Bone marrow (tissue), 2 donors: ENCODE results near the gene GSTP1.
"Not testable (repeated sequence)": the region's sequence is repeated elsewhere in the genome, so short reads cannot be mapped to it uniquely, and the experiment has no call there.

ENCODE experiments used
- DNase-seq, 2 donors: peaks; one replicate each; lab custom pipeline; 2025; lab: John Stamatoyannopoulos, UW

The GSTP1 gene

DNA sequence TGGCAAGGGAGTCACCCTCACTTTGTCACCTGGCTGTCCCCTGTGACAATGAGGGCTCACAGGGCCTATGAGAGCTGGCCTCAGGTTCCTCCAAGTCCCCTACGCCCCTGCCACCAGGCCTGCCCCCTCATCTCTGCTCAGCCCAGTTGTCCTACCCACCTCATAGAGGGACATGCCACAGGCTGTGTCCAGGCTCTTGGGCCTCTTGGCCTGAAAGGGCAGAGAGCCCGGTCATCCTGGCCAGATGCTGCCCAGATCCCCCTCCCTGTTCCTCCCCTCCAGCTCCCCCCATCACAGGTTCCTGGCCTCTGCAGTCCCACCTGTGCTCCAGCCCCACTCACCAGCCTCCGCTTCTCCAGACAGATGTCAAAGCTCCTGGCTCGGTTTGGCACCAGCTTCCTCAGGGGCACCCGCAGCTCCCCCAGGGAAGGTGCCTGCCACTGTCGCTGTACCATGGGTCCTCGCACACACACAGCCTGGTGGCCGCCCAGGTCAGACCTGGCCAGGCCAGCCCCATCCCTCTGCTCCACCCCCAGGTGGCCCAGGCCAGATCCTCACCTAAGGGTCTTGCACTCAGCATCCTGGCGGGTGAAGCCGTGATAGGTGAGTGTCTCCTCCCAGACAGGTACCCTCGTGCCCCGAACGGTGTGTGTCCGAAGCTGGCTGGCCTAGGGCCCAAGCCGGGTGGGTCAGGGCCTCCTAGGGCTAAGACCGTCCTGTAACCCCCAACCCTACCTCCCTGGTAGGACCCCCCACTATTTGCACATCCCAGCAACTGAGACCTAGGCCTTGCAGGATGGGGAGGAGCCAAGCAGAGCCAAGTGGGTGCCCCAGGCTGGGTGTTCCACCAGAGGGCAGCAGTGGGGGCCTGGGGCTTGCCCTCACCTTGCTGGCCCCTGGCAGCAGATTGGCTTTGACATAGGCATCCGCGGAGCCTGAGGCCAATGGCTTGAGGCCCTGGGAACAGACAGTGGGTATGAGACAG, 31.4 kb downstream of the GSTP1 start:
- DNase-seq = no peak

DNA sequence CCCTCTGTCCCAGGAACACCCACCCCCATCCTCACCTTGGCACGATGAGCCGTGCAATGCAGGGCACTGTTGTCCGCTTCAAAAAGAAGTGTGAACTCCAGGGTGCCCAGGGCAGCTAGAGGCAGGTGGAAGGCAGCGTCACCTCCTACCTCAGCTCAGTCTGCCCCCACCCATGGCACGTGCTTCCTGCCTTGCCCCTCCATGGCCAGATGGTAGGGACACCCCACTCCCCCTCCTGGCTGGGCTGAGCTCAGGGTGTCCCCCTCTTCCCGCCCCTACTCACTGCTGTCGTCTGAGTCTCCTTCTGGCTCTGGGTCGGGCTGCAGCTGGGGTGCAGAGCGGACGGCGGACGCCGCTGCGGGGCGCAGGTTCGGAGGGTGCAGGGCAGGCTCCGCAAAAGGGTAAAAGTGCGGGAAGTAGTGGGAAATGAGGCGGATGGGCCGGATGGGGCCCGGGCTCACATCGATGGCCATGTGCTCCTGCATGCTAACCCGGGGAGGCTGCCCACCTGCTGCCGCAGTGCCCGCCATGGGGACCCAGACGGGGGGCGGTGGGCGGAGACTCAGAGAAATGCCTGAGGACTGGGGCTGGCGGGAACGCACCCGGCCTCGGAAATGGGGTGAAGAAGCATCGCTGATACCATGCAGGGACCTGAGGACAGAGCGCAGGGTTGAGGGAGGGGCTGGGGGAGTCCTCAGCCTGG, 32.3 kb downstream of the GSTP1 start:
- no peak for DNase-seq

GRCh38 chr11:67616431-67617242, 33.0 kb downstream of the GSTP1 start:
- DNase-seq = no peak

DNA sequence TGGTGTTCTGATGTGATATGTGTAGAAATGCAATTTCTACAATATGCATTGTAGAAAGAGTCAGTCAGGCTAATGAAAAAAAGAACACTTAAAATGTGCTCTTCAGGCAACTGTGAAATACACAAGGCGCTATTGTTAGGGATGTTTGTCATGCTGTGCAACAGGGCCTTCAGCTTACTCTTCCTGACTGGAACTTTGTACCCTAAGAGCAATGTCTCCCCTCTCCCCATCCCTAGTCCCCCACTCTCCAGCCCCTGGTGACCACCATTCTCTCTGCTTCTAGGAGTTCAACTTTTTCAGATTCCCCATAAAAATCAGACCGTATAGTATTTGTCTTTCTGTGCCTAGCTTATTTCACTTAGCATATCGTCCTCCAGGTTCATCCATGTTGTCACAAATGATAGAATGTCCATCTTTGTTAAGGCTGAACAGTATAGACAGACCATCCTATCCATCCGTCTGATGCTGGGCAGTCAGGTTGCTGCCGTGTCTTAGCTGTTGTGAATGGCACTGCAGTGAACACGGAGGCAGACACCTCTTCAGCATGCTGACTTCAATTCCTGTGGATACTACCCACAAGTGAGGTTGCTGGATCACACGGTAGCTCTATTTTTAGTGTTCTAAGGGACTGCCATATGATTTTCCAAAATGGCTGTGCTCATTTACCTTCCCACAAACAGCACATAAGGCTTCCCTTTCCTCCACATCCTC, 33.8 kb downstream of the GSTP1 start:
- DNase-seq = no peak

DNA sequence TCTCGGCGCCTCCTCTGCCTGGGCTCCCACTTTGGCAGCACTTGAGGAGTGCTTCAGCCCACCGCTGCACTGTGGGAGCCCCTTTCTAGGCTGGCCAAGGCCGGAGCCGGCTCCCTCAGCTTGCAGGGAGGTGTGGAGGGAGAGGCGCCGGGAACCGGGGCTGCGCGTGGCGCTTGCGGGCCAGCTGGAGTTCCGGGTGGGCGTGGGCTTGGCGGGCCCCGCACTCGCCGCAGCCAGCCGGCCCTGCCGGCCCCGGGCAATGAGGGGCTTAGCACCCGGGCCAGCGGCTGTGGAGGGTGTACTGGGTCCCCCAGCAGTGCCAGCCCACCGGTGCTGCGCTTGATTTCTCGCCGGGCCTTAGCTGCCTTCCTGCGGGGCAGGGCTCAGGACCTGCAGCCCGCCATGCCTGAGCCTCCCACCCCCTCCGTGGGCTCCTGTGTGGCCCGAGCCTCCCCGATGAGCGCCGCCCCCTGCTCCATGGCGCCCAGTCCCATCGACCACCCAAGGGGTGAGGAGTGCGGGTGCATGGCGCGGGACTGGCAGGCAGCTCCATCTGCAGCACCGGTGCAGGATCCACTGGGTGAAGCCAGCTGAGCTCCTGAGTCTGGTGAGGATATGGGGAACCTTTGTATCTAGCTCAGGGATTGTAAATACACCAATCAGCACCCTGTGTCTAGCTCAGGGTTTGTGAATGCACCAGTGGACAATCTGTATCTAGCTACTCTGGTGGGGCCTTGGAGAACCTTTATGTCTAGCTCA, 35.5 kb downstream of the GSTP1 start:
- not testable (repeated sequence) for DNase-seq

- DNase-seq = not testable (repeated sequence)
Measured at GRCh38 chr11:67619683-67620618, 36.3 kb downstream of the GSTP1 start.

DNA sequence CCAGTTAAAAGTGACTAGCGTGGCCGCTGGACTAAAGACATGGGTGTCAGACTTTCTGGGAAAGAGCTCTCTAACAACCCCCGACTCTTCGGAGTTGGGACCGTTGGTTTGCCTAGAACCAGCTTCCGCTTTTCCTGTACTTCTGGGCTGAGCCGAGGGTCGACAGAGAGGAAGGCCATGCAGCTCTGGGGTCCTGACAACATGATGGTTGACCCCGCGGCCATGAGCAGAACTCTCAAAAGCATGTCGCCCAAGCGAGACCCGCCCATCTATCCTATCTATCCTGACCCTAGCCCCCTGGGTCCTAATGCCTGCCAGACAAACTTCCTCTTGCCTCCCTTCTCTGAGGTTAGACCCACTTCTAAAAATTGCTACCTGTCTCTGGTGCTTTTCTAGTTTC, 37.0 kb downstream of the GSTP1 start:
- not testable (repeated sequence) for DNase-seq

DNA sequence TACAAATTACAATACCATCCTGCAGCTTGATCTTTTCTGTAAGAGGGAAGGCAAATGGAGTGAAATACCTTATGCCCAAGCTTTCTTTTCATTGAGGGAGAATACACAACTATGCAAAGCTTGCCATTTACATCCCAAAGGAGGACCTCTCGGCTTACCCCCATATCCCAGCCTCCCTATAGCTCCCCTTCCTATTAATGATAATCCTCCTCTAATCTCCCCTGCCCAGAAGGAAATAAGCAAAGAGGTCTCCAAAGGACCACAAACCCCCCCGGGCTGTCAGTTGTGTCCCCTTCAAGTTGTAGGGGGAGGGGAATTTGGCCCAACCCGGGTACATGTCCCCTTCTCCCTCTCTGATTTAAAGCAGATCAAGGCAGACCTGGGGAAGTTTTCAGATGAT, 38.3 kb downstream of the GSTP1 start:
- not testable (repeated sequence) for DNase-seq

- not testable (repeated sequence) for DNase-seq
Measured at GRCh38 chr11:67622905-67623304, 39.3 kb downstream of the GSTP1 start.

GRCh38 chr11:67623795-67624194, 40.2 kb downstream of the GSTP1 start:
- not testable (repeated sequence) for DNase-seq

DNA sequence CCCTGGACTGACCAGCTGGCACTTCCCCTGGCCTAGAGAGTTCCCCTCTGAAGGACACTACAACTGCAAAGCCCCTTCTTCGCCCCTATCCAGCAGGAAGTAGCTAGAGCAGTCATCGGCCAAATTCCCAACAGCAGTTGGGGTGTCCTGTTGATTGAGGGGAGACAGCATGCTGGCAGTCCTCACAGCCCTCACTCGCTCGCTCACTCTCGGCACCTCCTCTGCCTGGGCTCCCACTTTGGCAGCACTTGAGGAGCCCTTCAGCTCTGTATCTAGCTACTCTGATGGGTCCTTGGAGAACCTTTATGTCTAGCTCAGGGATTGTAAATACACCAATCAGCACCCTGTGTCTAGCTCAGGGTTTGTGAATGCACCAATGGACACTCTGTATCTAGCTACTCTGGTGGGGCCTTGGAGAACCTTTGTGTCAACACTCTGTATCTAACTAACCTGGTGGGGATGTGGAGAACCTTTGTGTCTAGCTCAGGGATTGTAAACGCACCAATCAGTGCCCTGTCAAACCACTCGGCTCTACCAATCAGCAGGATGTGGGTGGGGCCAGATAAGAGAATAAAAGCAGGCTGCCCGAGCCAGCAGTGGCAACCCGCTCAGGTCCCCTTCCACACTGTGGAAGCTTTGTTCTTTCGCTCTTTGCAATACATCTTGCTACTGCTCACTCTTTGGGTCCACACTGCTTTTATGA, 42.7 kb downstream of the GSTP1 start:
- DNase-seq = not testable (repeated sequence)

GRCh38 chr11:67626970-67627369, 43.4 kb downstream of the GSTP1 start:
- DNase-seq = no peak

GRCh38 chr11:67627441-67627811, 43.8 kb downstream of the GSTP1 start:
- DNase-seq = no peak

DNA sequence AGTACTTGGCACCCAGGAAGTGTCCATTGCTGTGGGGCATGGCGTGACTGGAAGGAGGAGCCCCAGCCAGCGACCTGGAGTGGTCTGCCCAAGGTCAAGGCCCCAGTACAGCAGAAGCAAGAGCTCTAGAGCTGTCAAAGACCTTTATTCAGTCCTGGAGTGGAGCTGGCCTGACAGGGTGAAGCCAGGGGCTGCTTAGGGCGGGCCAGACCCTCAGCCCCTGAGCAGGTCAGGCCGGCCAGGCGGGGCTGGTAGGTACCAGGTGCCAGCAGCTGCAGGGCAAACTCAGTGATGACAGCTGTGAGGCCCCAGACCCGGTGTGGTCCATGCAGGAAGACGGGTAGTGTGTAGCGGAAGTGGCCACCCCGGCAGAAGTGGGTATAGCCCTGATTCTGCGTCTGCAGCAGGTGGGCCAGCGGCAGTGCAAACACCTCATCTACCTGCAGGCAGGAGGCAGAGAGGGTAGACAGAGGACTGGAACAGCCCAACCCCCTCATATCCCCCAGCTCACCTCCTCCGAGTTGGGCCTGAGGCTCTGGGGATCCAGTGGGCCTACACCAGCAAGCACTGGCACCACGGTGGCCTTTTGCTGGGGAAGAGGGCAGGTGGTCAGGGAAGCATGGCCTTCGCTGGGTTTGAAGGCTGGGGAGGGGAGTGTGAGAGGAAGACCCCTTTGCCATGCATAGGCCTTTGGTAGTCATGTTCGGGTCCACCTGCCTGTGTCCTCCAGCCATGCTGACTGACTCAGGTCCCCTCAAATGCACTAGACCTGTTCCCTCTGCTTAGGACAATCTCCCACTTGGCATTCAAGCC, 44.4 kb downstream of the GSTP1 start:
- no peak for DNase-seq

DNA sequence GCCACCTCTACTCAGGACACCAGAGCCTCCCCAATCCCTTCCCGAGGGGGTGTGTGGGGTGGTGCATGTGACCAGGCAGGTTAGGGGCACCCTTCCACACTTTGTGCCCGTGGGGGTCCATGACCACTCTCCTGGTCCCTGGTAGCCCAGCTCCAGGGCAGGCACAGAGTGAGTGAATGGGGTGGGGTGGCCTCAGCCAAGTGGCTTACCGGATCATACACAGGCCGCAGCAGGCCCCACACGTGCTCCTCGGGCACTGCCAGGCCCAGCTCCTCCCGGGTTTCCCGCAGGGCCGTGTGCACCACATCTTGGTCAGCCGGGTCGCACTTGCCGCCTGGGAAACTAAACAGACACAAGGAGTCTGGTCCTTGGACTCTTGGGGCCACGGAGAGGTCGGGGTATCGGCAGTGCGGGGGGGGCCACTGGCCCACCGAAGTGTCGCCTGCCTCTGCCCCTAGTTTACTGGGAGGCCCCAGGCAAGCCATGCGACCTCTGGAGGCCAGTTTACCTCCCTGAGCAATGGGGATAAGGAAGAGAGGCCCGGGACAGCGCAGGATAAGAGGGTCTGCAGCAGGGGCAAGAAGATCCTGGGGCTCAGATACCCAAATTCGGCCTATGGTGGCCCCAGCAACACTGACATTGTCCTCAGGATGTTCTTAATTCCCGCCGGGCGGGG, 45.2 kb downstream of the GSTP1 start:
- no peak for DNase-seq

GRCh38 chr11:67629386-67630227, 46.0 kb downstream of the GSTP1 start, which contains the start of gene NUDT8:
NUDT8 (minus strand) TSS chr11:67629937; CDS start chr11:67629911, 26 bp downstream.
- peak; percentile 66 to 77 for DNase-seq
